Left ventricle myocardium inferior (tissue), 1 donor: ENCODE data around the gene DENND6A. TPM values are rescaled to one million over a fixed set of nuclear protein-coding genes. Genes with fewer than 3 reads are reported as not detected.
"Not testable (repeated sequence)": the region's sequence is repeated elsewhere in the genome, so short reads cannot be mapped to it uniquely, and the experiment has no call there.

Experiments
- DNase-seq: peaks from one replicate; pipeline ENCODE4 v3.0.0-alpha.2; 2020
- H3K27ac ChIP-seq: fragments of 200-600 bp; replicated peaks from 2 replicates; pipeline ENCODE4 v1.8.0; 2021
- H3K27me3 ChIP-seq: fragments of 200-600 bp; 2 replicates; pipeline ENCODE4 v1.8.0; 2021; ENCODE audit warnings: low read depth
- H3K36me3 ChIP-seq: fragments of 200-600 bp; 2 replicates; pipeline ENCODE4 v1.8.0; 2021
- H3K4me1 ChIP-seq: fragments of 200-600 bp; 2 replicates; pipeline ENCODE4 v1.8.0; 2021
- H3K4me3 ChIP-seq: fragments of 200-600 bp; 2 replicates; pipeline ENCODE4 v1.8.0; 2021; ENCODE audit warnings: mild to moderate bottlenecking, moderate library complexity
- H3K9me3 ChIP-seq: fragments of 200-600 bp; replicated peaks from 2 replicates; pipeline ENCODE4 v1.8.0; 2021
- CTCF ChIP-seq: fragments of 200-600 bp; IDR thresholded peaks from 2 replicates; pipeline ENCODE4 v1.8.0; 2021; ENCODE audit warnings: antibody characterized with exemption, mild to moderate bottlenecking, borderline replicate concordance
- intact Hi-C: fragments of 100-400 bp; cut with micrococcal nuclease; formaldehyde crosslinking; loops from one replicate; pipeline ENCODE4 v1.11.0; 2022
- total RNA-seq: library from RNA; stranded (reverse); fragmentation: NEBNext Ultra II Directional; extraction: Animal tissue kit (Norgen Biotek cat#: 25700); gene quantifications from one replicate; pipeline ENCODE4 v1.2.1, GENCODE V29; 2021
- donor health status: DM: no; HTN: yes; CAD: no; lungs with severe emphysema.

Gene DENND6A
- total RNA-seq, 1 donor from 2014 or later: 14.7 TPM

GRCh38 chr3:57706462-57706861 is 13.6 kb upstream of the DENND6A start:
- Histone ChIP-seq H3K36me3 (no peaks in the 10 kb centered on the region), H3K4me1 (no peaks in the 10 kb centered on the region), H3K27ac (no peak overlapping the region), H3K4me3 (no peak overlapping the region), H3K9me3 (no peaks in the 10 kb centered on the region), H3K27me3 (no peaks in the 10 kb centered on the region)
- no peak for DNase-seq
- intact Hi-C loops: no loop called here
- no peak for TF ChIP-seq CTCF

DNA sequence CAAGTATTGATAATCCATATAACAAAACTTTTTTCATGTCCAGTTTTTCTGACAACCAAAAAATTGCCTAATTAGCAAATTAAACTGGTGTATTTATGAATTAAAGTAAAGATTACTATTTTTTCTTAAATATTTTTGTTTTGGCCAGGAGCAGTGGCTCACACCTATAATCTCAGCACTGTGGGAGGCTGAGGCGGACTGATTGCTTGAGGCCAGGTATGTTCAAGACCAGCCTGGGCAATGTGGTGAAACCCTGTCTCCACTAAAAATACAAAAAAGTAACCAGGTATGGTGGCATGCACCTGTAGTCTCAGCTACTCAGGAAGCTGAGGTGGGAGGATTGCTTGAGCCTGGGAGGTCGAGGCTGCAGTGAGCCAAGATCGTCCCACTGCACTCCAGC is 12.5 kb upstream of the DENND6A start:
- H3K27me3 ChIP-seq, H3K27ac ChIP-seq, H3K4me3 ChIP-seq, intact Hi-C loops, H3K36me3 ChIP-seq, H3K9me3 ChIP-seq, DNase-seq, H3K4me1 ChIP-seq: not testable (repeated sequence)

GRCh38 chr3:57701781-57702180 is 8.9 kb upstream of the DENND6A start:
- H3K27ac ChIP-seq: no peak overlapping the region
- no peaks in the 10 kb centered on the region for H3K27me3 ChIP-seq
- DNase-seq: no peak
- TF ChIP-seq CTCF: no peak
- H3K9me3 ChIP-seq: no peaks in the 10 kb centered on the region
- H3K4me1 ChIP-seq: no peaks in the 10 kb centered on the region
- H3K36me3 ChIP-seq: no peaks in the 10 kb centered on the region
- H3K4me3 ChIP-seq: no peak overlapping the region
- intact Hi-C loops: no loop called here

DNA sequence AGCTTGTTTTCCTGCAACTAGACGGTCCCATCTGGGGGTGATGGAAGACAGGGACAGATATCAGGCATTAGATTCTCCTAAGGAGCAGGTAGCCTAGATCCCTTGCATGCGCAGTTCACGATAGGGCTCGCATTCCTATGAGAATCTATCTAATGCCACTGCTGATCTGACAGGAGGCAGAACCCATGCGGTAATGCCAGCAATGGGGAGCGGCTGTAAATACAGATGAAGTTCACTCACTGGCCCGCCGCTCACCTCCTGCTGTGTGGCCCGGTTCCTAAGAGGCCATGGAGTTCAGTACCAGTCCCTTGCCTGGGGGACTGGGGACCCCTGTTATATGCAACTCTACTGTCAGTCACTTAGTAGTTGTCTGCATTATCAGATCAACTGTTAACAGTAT is 7.9 kb upstream of the DENND6A start:
- Histone ChIP-seq H3K36me3 (no peaks in the 10 kb centered on the region), H3K4me1 (no peaks in the 10 kb centered on the region), H3K27ac (no peak overlapping the region), H3K9me3 (no peaks in the 10 kb centered on the region), H3K27me3 (no peaks in the 10 kb centered on the region), H3K4me3 (no peak overlapping the region)
- no peak for TF ChIP-seq CTCF
- DNase-seq: no peak
- intact Hi-C loops: no loop called here

DNA sequence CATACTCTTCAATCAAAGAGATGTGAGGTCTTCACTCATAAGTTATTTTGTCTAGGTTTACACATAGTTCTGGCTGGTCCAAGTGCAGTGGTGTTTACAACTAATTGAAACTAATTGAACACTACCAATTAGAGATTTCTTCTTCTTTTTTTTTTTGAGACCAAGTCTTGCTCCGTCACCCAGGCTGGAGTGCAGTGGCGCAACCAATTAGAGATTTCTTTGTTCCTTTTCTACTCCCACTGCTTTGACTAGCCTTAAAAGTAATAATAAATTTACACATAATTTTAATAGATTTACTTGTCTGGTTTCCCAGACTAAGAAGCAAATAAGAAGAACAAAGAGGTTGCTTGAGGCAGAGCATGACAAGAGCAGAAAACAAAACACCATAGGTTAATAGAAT is 6.7 kb upstream of the DENND6A start:
- H3K4me1 ChIP-seq: no peaks in the 10 kb centered on the region
- intact Hi-C loops: no loop called here
- no peak for DNase-seq
- TF ChIP-seq CTCF: no peak
- no peaks in the 10 kb centered on the region for H3K36me3 ChIP-seq
- H3K9me3 ChIP-seq: no peaks in the 10 kb centered on the region
- no peak overlapping the region for H3K27ac ChIP-seq
- H3K4me3 ChIP-seq: no peak overlapping the region
- no peaks in the 10 kb centered on the region for H3K27me3 ChIP-seq

DNA sequence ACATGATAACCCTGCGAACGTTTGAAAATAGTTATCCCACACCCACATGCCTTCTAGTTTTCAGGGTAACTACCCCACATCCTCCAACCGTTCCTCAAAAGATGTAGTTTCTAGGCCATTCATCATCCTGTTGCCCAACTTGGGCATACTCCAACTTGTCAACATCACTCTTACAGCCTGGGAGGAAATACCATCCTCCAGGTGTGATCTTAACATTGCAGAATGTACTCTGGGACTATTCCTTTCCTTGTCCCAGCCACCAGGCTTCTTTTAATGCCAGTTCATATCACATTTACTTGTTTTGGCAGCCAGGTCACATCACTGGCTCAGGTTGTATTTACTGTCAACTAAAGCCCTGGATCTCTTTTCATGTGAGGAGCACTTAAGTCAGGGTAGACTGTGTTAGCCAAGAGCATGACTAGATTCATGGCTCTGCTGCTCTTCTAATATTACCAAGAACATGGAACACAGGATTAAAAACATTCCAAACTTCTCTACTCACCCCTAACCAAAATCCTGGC is 4.0 kb upstream of the DENND6A start:
- H3K27me3 ChIP-seq: no peaks in the 10 kb centered on the region
- intact Hi-C loops: no loop called here

More for the DNA sequence above, 4.0 kb upstream of the DENND6A start:
- Histone ChIP-seq H3K36me3 (no peaks in the 10 kb centered on the region), H3K4me3 (no peak overlapping the region), H3K9me3 (no peaks in the 10 kb centered on the region), H3K27ac (peak overlapping the region; percentile 27), H3K4me1 (peaks cover 9% of the 10 kb centered on the region)
- TF ChIP-seq CTCF: no peak
- DNase-seq: no peak
